ENCODE data around the gene REEP3.
A peak's percentile ranks its signal among the peaks of the same experiment; 100 is the strongest.
"Not testable (repeated sequence)": the region's sequence is repeated elsewhere in the genome, so short reads cannot be mapped to it uniquely, and the experiment has no call there.

REEP3 gene

GRCh38 chr10:63520500-63521415, at the start of gene REEP3:
Gene REEP3, plus strand, starts transcription at chr10:63521401. Its CDS starts 145 bp downstream, at chr10:63521546.
- DNase-seq: peak; percentile 42

GRCh38 chr10:63474488-63474887, 46.7 kb upstream of the REEP3 start:
- no peak for DNase-seq

GRCh38 chr10:63477927-63478326, 43.3 kb upstream of the REEP3 start:
- no peak for DNase-seq

- no peak for DNase-seq
Observed at GRCh38 chr10:63478564-63478963, 42.6 kb upstream of the REEP3 start.

GRCh38 chr10:63480237-63480636, 41.0 kb upstream of the REEP3 start:
- DNase-seq: no peak

- no peak for DNase-seq
Observed at GRCh38 chr10:63481815-63482421, 39.3 kb upstream of the REEP3 start.

GRCh38 chr10:63483983-63484382, 37.2 kb upstream of the REEP3 start:
- DNase-seq: no peak

- no peak for DNase-seq
Observed at GRCh38 chr10:63487990-63488389, 33.2 kb upstream of the REEP3 start.

- DNase-seq: no peak
Observed at GRCh38 chr10:63489838-63490237, 31.4 kb upstream of the REEP3 start.

- DNase-seq: no peak
Observed at GRCh38 chr10:63491588-63492316, 29.4 kb upstream of the REEP3 start.

- DNase-seq: not testable (repeated sequence)
Observed at GRCh38 chr10:63492317-63492690, 28.9 kb upstream of the REEP3 start.

- no peak for DNase-seq
Observed at GRCh38 chr10:63493004-63493403, 28.2 kb upstream of the REEP3 start.

GRCh38 chr10:63494951-63495350, 26.2 kb upstream of the REEP3 start:
- DNase-seq: no peak

- DNase-seq: no peak
Observed at GRCh38 chr10:63496561-63496960, 24.6 kb upstream of the REEP3 start.

- DNase-seq: no peak
Observed at GRCh38 chr10:63497321-63497720, 23.9 kb upstream of the REEP3 start.

- no peak for DNase-seq
Observed at GRCh38 chr10:63498665-63499064, 22.5 kb upstream of the REEP3 start.

GRCh38 chr10:63500551-63500950, 20.6 kb upstream of the REEP3 start:
- DNase-seq: not testable (repeated sequence)

- no peak for DNase-seq
Observed at GRCh38 chr10:63501954-63502353, 19.2 kb upstream of the REEP3 start.

- DNase-seq: no peak
Observed at GRCh38 chr10:63502832-63503231, 18.4 kb upstream of the REEP3 start.

- no peak for DNase-seq
Observed at GRCh38 chr10:63503395-63503794, 17.8 kb upstream of the REEP3 start.

- DNase-seq: no peak
Observed at GRCh38 chr10:63504145-63504881, 16.9 kb upstream of the REEP3 start.

GRCh38 chr10:63505562-63505961, 15.6 kb upstream of the REEP3 start:
- DNase-seq: no peak

GRCh38 chr10:63506554-63506953, 14.6 kb upstream of the REEP3 start:
- no peak for DNase-seq

Data from stimulated activated CD4-positive, alpha-beta T cell treated with anti-CD3 and anti-CD28 coated beads, Interleukin-1b, Interleukin-23, amount 100 ng/mL, for 48 hours (primary cell).